ENCODE data around the gene CDH6. TPM values are rescaled to one million over a fixed set of nuclear protein-coding genes. Genes with fewer than 3 reads are reported as not detected.

Gene CDH6
- total and polyA plus RNA-seq, 2 experiments from 2014 or later = 0.60 to 1.1 TPM

- H3K79me2 ChIP-seq (replicated peaks; ENCODE audit: insufficient read depth) = no peaks in the 10 kb centered on the region
- no peak overlapping the region for H3K4me3 Mint-ChIP-seq
- no peak for ATAC-seq
- H4K20me1 ChIP-seq (replicated peaks; ENCODE audit: insufficient read depth) = no peaks in the 10 kb centered on the region
- no peaks in the 10 kb centered on the region for H3K4me1 ChIP-seq (ENCODE audit: insufficient read depth)
- H3K9me3 Mint-ChIP-seq = no peaks in the 10 kb centered on the region
- H3K4me2 ChIP-seq = no peak overlapping the region
- no peaks in the 10 kb centered on the region for H3F3A ChIP-seq (replicated peaks; ENCODE audit: low read depth)
- peaks cover 11% of the 10 kb centered on the region; the same call in 2 of the 3 replicates for H3K4me1 Mint-ChIP-seq
- H3K27ac ChIP-seq (ENCODE audit: low read depth) = no peak overlapping the region
- H3K27ac Mint-ChIP-seq = no peak overlapping the region
- no peaks in the 10 kb centered on the region for H3K36me3 ChIP-seq (ENCODE audit: insufficient read depth)
- H3K9me2 ChIP-seq (ENCODE audit: insufficient read depth) = 0 out of 2 replicates have a peak, but pooled peaks cover 3% of the 10 kb centered on the region
- DNase-seq (ENCODE audit: low spot score) = no peak
- no peak overlapping the region for H3K4me3 ChIP-seq
- TF ChIP-seq JUNB (IDR thresholded peaks at IDR 0.05; ENCODE audit: unreplicated experiment) (no peak), ZNF462 (CRISPR knock-in tag; IDR thresholded peaks at IDR 0.05) (no peak), NANOG (IDR thresholded peaks at IDR 0.05; ENCODE audit: borderline replicate concordance) (no peak), ETS1 (IDR thresholded peaks at IDR 0.05) (no peak), EZH2 (IDR thresholded peaks at IDR 0.05; ENCODE audit: low read depth, unreplicated experiment) (no peak), STAT1 (IDR thresholded peaks at IDR 0.05; ENCODE audit: unreplicated experiment) (no peak), CREB1 (CRISPR knock-in tag; IDR thresholded peaks at IDR 0.05; ENCODE audit: low read depth) (no peak), ZNF331 (CRISPR knock-in tag; IDR thresholded peaks at IDR 0.05; ENCODE audit: low read depth) (no peak)
- no peaks in the 10 kb centered on the region for H3K27me3 Mint-ChIP-seq (ENCODE audit: insufficient read depth, low read depth, poor library complexity)
- no peaks in the 10 kb centered on the region for H3K36me3 Mint-ChIP-seq (ENCODE audit: low read depth)
- no peaks in the 10 kb centered on the region for H3K27me3 ChIP-seq (ENCODE audit: insufficient read depth)
- no peak overlapping the region for H2AFZ ChIP-seq
Measured at GRCh38 chr5:31236339-31236738, 42.9 kb downstream of the CDH6 start.
